HK-2 (cell line): ENCODE results near the gene NFATC2.
"Not testable (repeated sequence)": the region's sequence is repeated elsewhere in the genome, so short reads cannot be mapped to it uniquely, and the experiment has no call there.

Source experiments
- DNase-seq: peaks from one replicate; pipeline ENCODE4 v3.0.0-alpha.2; 2018; ENCODE audit not compliant: unreplicated experiment

NFATC2 gene

DNA sequence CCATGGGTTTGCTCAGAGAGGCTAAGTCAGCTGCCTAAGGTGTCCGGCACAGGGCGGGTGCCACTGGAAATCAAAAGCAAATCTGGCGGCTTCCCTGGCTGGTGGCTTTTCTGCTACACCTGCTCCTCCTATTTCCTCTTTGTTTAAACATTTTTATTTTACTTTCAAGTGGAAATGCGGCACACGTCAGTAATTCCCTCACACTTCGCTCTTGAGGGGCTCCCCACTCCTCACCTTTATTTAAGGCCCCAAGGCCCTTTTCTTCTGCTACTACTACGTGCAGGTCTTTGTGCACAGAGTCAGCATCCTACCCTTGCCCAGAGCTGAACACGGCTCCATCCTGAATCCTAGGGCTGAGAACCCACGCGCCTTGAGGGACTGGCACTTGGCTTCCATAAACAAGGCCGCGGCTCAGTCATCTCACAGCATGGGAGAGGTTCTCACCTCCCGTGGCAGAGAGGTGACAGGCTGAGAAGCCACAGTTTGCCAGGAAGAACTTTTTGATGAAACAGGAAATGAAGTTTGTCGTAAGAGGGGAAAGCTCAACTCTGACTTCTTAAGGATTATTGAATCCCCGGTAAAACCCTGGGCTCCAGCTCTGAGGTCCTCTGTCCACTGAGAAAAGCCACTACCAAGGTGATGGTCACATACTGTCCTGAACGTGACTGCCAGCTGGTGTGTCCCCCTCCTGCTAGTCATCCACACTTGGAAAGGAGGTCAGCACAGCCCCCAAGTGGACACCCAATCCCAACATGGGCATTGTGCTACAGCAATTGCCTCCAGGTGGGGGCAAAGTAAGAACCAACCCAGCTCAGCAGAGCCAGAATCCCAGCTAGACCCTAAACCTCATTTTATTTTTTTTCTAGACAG, 48.0 kb downstream of the NFATC2 start:
- no peak for DNase-seq

DNA sequence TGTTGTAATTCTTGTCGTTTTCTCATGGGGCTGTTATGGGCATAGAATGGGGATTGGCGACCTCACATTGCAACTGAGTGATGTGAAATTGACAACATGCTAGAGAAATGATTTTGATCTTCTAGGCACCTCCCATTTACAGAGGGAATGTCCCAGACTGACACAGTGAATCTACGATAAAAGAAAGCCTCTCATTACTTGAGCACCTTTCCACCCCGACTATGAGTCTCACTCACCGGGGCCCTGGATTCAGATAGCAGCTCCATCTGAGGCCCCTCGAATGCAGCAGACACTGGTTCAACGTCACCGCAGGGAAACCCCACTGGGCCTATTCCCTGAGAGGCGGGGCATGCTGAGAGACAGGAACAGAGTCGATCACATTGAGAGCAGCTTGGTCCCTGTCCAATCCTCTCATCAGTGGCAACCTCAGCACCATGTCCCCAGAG, 49.1 kb downstream of the NFATC2 start:
- no peak for DNase-seq

DNA sequence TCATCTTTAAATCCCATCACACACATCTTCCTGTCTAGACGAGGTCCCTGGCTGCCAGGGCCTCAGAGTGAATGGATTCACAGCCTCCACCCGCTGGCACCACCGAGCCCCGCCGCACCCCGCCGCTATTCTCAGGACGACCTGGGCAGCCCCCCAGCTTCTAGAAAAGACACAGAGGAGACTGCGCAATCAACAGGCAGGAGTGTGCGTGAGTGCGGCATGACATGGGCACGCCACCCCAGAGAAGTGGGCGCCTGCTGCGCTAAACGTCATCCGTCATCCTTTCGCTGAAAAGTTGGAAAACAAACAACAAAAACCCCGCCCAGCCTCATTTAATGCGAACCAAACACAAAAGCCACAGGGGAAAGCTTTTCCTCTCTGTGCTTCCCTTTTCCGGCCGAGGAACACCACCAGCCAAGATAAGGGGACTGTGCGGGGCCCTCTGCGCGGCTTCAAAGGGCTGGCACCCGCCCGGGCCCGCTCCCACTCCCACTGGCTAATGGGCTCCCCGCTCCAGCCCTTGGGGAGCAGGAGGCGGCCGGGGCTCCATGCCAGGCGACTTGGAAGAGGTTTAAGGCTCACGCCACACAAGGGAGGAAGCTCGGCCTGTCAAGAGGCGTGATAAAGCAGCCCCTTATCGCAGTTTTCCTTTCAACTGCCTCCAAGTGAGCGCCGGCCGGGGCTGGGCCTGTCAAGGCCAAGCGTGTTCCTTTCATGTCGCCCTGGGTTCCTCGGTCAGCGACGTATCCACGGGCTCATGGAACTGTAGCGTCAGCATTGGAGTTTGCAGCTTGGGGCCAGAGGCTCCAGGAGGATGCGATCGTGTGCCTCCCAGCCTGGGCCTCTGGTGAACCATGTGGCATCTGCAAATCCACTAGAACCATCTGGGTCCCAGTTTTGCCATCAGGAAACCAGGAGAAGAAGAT, 50.1 kb downstream of the NFATC2 start:
- no peak for DNase-seq

DNA sequence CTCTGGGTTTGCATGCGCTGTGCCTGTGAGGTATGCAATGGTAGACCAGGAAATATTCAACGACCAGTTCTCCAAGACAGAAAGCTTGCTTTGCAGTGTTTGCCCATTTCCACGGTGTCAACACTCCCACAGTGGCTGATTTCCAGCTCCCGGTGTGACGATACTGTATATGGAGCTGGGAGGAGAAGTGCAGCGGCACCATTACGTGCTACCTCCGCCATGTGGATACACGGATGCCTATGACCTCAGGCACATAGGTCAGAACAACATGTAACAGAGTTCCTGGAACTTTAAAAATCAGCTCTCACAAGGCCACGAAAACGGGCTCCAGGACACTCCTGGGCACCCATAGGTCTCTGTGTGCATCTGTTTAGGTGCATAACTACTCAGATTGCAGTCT, 51.1 kb downstream of the NFATC2 start:
- DNase-seq: no peak

DNA sequence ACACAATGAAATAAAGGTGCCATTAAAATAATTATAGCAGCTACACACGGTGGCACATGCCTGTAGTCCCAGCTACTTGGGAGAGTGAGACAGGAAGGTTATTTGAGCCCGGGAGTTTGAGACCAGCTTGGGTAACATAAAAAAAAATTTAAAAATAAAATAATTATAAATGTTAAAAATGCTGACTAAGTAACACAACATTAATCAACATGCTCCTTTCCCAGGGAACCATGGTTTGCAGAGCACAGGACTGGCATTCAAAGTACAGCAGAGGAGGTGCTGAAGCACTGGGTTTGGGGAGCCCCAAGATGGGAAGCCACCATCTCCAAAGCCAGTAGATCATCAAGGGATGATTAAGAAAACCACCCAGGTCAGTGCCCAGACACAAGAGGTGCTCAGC, 51.9 kb downstream of the NFATC2 start:
- DNase-seq: no peak

DNA sequence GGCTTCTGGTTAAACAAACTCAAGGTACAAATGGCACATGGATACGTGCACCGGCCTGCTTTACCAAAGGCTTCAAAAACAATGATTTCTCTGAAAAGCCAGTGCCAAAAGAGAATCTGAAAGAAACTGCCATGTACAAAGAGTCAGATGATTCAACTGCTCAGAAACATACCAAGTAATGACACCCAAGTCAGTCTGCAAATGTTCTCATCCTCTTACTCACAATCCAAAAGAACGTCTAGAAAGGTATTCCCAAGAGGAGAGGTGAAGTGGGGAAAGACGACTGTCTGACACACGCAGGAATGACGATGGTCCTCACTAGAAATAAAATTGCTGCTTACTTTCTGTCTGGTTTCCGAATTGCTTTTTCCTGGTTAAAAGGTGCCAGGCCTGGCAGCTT, 52.9 kb downstream of the NFATC2 start:
- no peak for DNase-seq

DNA sequence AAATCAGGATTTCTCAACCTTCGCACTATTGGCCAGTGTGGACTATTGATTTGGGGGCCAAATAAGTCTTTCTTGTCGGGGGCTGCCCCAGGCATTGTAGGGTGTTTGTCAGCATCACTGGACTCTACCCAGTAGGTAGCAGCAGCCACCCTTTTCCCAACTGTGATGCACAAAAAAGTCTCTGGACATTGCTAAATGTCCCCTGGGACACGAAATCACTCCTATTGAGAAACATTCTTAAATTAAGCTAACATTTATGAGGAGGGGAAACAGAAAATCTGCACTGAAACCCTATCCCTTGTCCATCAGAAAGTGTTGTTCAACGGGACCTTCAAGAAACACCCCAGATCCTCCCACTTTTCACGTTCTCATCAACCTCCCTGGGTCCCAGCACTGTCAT, 54.2 kb downstream of the NFATC2 start:
- no peak for DNase-seq

DNA sequence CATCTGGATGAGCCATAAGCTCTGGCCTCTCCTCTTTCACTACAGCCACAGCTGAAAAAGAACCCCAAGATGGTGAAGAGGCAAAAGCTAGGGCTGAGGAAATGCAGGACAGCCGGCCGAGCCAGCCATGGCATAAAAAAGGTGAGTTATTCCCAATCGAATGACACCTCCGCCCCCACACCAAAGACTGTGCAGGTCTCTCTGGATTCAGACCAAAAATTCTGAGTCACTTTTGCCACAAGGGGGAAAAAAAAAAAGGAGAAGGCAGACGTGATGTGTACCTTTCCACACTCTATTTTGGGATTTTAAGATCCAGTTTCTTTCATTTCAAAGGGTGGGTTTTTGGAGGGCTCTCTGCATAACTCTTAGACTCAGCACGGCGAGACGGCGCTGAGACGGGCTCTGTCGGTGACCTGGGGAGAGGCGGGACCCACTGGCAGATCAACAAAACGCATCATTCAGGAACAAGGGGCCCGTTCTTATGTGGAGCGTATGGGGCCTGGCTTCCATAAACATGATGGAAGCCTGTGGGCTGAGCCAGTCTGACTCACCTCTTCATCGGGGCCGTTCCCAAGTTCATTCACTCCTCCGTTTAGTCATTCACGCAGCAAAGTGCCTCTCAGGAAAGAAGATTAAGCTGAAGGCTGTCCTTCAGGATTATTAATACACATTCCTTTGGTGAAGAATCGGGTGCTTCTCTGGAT, 54.8 kb downstream of the NFATC2 start:
- DNase-seq: peak; percentile 81

DNA sequence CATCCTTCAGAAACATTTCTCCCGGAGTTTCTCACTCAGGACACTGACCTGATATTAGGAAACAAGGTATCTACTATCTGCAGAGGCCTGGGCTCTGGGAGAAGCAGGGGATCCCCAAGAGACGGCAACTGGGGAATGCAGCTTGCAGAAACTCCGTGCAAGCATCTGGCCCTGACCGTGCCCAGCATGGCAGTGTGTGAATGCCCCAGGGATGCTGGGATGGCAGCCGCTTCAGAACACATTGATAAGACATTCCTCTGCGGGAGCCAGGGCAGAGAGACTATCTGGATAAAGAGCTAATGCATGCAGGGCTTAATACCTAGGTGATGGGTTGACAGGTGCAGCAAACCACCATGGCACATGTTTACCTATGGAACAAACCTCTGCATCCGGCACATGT, 55.4 kb downstream of the NFATC2 start:
- no peak for DNase-seq

DNA sequence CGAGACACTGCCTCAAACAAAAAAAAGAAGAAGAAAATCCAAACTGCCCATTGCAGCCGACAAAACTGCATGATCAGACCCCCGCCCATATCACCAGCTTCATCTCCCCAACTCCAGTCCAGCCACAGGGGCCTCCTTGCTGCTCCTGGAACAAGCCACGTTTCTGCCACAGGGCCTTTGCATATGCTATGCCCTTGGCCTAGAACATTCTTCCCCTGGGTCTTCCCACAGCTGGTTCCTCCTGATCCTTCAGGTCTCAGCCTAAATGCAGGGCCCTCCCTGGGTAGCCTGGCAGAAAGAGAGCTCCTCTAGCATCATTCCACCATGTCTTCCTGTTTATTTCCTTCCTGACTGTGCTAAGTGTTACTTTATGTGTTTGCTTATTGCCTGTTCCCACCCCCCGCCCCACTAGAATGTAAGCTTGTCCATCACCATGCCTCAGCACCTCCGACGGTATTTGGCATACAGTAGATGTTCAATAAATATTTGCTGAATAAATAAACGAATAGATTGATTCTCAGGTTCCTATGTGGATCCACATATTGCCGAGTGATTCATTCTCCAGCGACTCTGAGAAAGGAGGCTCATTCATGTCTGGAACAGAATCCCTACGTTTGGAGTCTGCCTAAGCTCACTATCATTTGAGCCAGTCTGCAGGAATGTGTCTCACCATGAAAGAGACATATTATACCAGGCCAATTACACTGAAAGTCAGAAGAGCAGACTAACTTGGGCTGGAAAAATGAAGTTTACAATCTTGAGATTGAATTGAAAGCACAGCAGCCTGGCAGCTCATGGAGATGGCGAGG, 56.1 kb downstream of the NFATC2 start:
- no peak for DNase-seq

DNA sequence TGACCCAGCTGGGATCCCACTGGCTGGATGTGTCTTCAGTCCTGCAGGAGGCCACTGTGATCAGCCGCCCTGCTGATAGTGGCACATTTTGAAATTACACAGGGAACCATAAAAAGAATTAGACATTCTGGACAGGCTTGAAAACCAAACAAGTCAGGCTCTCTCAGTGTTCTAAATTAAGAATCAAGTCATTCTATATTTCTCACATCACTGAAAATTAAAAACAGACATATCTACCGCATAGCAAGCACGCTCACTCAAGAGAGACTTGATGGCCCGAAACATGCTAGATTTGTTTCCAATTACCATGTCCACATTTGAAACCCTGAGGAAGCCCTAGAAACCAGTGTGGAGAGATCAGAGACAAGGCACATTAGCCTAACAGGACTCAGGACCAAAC, 57.7 kb downstream of the NFATC2 start:
- no peak for DNase-seq

DNA sequence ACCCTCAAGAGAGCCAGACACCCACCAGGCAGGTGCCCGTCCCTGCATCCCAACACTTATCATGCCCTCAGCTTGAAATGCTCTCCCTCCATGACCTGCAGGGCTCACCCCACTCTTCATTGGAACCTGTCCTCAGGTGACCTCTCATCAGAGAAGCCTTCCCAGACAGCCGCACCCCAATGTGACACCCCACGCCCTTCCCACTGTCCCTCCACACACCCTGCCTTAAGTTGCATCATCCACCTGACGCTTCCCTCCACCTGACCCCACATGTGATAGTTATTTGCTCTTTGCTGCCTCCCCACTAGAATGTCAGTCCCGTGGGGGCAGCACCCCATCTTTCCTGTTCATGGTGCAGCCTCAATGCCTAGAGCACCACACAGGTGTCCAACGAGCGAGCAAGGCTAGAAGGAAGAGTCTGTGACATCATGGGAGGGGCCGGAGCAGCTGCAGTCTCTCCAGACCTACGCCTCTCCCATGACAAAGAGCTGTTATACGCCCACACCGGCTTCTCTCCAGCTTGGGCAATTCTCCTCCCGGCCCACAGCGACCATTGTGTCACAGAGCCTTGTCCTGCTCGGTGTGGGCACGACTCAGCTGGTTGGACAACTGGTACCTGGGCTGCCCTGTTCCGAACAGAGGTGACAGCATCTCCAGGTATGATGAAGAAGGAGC, 58.2 kb downstream of the NFATC2 start:
- no peak for DNase-seq

DNA sequence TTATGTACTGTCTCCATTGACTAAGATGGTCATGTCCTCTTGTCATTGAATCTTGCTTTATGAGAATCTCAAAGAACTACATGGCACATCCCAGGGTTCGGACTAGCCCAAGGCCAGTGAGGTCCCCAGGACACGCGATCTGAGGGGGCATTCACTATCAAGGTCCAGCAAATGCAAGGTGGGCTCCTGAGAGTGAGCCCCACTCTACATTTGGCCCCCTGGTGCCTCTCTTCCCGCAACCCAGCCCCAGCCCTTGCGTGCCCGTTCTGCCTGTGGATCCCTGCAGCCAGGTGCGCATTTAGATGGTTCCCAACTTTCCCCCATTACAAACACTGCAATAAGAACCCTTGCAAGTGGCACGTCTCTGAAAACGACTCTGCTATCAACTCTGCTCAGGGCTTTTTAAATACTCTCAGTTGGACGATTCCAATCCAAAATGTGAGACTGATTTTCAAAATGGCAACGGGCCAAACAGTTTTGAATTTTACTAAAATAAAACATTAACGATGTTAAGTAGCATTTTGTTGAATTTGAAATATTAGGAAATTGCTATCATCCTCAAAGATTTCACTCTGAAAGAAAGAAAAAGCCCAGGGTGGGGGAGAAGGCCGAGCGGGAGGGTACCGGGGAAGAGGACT, 59.6 kb downstream of the NFATC2 start:
- no peak for DNase-seq

DNA sequence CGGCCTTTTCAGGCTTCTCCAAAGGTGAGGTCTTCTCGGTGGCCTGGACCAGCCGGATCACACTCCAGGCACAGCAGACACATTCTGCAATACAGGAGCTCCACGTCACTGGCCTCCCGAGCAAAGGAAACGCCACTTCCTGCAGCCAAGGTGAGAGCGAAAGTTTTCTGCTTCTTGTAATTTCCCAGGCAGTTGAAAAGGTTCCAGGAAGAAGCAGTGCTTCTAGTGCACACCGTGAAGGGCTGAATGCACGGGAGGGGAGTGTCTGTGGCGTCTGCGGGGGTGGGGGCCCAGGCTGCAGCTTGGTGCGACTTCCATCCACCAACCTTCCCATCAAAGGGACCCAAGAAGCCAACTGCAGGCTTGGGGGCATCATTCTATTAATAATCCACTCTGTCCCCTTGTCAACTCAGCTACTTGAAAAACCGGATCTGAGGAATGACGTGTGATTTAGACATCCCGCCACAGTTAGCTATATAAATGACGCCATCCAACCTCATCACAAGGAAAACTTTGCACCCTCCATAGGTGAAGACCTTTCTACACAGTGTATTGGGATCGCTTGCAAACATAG, 61.1 kb downstream of the NFATC2 start:
- DNase-seq: no peak

DNA sequence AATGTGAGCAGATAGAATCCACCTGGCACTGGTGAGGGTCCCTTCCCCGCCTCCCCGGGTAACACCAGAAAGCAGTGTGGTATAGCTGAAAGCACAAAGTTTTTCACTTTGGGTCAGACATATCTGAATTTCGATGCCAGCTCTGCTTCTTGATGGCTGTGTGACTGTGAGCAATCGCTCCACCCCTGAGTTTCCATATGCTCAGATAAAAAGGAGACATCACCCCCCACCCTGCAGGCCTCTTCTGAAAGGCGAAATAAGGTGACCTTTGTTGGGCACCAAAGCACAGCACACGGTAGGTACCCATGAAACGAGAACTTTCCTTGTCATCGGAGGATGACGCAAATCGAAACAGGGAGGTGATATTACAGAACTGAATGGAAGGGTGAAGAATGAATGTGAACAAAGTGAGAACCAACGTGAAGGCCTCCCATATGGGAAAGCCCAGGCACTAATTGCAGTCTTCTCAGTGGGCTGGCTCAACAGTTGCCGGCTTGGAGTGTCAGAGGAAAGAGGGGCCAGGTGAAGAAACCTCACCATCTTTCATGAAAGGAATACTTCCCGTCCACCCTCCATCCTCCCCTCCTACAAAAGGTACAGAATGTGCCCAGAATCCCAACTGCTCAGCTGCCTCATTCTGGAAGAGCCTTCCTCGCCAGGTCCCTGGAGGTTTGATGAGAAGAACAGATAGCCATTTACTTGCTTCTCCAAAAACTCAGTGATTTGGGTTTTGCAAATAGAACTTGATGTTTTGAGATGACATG, 61.8 kb downstream of the NFATC2 start:
- no peak for DNase-seq

DNA sequence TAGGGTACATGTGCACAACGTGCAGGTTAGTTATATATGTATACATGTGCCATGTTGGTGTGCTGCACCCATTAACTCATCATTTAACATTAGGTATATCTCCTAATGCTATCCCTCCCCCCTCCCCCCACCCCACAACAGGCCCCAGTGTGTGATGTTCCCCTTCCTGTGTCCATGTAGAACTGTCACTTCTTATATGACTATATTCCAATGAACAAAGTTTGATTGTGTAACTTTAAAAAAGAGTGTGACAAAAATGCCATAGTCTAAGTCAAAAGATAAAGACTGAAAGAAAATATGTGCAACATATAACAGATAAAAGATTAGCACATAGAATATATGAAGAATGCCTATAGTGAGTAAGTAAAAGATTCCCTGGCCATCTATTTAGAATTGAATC, 66.4 kb downstream of the NFATC2 start:
- not testable (repeated sequence) for DNase-seq

DNA sequence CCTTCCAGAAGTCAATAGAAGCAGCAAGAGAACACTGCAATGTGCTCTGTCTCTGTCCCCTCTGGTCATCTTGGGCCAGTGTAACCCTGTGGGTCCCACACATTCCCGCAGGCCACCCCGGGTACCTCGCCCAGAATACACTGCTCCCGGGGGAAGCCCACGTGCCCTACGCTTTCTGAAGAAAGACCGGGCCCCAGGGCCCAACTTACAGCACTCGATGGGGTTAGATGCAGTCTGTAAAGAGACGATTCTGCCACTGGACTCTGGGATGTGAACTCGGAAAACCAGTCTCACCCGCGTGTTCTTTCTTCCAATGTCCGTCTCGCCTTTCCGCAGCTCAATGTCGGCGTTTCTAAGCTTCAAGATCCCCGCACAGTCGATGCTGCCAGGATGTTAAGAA, 68.7 kb downstream of the NFATC2 start:
- DNase-seq: no peak

DNA sequence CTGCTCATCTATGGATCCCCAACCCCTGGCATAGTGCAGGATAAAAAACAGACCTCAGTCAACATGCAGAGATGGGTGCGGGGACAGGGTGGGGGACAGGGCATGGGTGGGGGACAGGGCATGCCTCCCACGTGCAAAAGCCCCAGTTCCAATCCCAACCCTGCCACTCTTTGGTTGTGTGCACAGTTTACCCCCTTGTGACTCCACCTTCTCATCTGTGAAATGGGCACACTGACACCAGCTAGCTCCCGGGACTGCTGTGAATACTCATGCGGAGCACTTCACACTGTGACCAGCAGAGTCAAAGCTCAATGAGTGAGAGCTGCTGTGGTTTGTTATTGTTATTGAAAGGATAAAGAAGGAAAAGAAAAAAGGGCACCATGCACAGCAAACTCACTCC, 69.3 kb downstream of the NFATC2 start:
- no peak for DNase-seq

DNA sequence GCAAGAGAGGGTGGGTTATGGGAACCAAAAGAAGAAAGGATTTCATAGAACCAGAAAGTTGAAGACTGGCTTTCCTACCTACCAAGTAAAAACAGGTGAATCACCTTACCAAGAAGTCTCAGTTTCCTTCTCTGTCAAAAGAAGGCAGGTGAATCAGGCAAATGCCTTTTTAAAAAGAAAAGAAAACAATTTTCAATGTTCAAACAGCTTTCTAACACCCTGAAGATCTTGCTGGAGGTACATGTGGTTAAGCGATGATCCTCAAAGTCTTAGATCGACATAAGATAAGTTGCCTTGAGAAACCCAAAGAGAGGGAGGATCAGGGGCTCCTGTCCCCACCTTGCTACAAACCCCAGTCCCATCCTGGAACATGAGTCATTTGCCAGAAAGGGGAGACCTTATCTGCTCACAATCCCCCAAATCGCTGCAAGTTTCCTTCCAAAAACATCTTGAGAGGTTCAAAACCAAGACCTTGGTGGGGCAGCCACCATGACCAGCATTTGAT, 71.6 kb downstream of the NFATC2 start:
- DNase-seq: no peak
